HEK293 (cell line): ENCODE data around the gene DCPS.
A peak's percentile ranks its signal among the peaks of the same experiment; 100 is the strongest.
"Not testable (repeated sequence)": the region's sequence is repeated elsewhere in the genome, so short reads cannot be mapped to it uniquely, and the experiment has no call there.

ENCODE experiments used
- CTCF ChIA-PET: fragments of 350-600 bp; formaldehyde crosslinking; extraction: SDS; loops from one replicate; lab custom pipeline; 2021; ENCODE audit warnings: antibody characterized with exemption; lab: Yijun Ruan, JAX
- POLR2A ChIA-PET: fragments of 300-600 bp; formaldehyde crosslinking; extraction: SDS; loops from one replicate; lab custom pipeline; 2020; ENCODE audit warnings: antibody characterized with exemption, inconsistent platforms; lab: Yijun Ruan, JAX
- H3K27ac ChIP-seq: fragments of 200-500 bp; sonication (Bioruptor generic); 2 replicates; pipeline ENCODE4 v1.5.1; 2014; ENCODE audit warnings: low read depth, low read length, control low read depth, inconsistent platforms; ENCODE audit errors: extremely low read depth
- H3K36me3 ChIP-seq, 2 experiments: fragments of 200-500 bp in 1 of 2; sonication (Bioruptor generic) in 1 of 2; 1 replicate in 1 of 2; 2 replicates in 1 of 2; pipeline ENCODE4 v1.5.1; 2014 to 2017; ENCODE audit warnings: inconsistent platforms in 2 of 2, low read length in 2 of 2; ENCODE audit not compliant: control insufficient read depth in 2 of 2, insufficient read depth in 1 of 2
- H3K4me1 ChIP-seq: fragments of 200-500 bp; sonication (Bioruptor generic); 2 replicates; pipeline ENCODE4 v1.5.1; 2014; ENCODE audit warnings: mild to moderate bottlenecking, low read length, inconsistent platforms; ENCODE audit not compliant: control insufficient read depth, insufficient read depth
- H3K4me3 ChIP-seq: 2 replicates; pipeline ENCODE4 v1.5.1; 2011; ENCODE audit warnings: low read depth, mild to moderate bottlenecking, control low read depth, low read length, moderate library complexity
- H3K9me3 ChIP-seq: fragments of 200-500 bp; sonication (Bioruptor generic); 2 replicates; pipeline ENCODE4 v1.5.1; 2014; ENCODE audit warnings: low read depth, low read length, inconsistent platforms; ENCODE audit not compliant: control insufficient read depth, insufficient read depth
- CTCF ChIP-seq: fragments of 450-650 bp; formaldehyde crosslinking; IDR thresholded peaks from 2 replicates; pipeline ENCODE4 v1.5.1; 2016; ENCODE audit warnings: missing biosample characterization, missing genetic modification characterization
- HOXD13 ChIP-seq: sonication (generic); formaldehyde crosslinking; IDR thresholded peaks from 2 replicates; pipeline ENCODE4 v1.8.0; 2022; ENCODE audit warnings: missing genetic modification reagents, borderline replicate concordance
- KLF10 ChIP-seq: fragments of 450-650 bp; IDR thresholded peaks from 2 replicates; pipeline ENCODE4 v1.5.1; 2018; ENCODE audit warnings: missing biosample characterization, mild to moderate bottlenecking, missing genetic modification characterization
- MZF1 ChIP-seq: fragments of 450-650 bp; formaldehyde crosslinking; IDR thresholded peaks from 2 replicates; pipeline ENCODE4 v1.5.1; 2017; ENCODE audit warnings: missing biosample characterization, missing genetic modification characterization, borderline replicate concordance
- PBX3 ChIP-seq: sonication (generic); formaldehyde crosslinking; IDR thresholded peaks from 2 replicates; pipeline ENCODE4 v1.8.1; 2022; ENCODE audit warnings: mild to moderate bottlenecking, moderate library complexity, missing genetic modification reagents
- RBAK ChIP-seq: fragments of 450-650 bp; formaldehyde crosslinking; IDR thresholded peaks from 2 replicates; pipeline ENCODE4 v1.5.1; 2016; ENCODE audit warnings: missing biosample characterization, missing genetic modification characterization
- TRIM28 ChIP-seq: IDR thresholded peaks from 2 replicates; pipeline ENCODE4 v1.6.1; 2011; ENCODE audit warnings: low read length, control low read depth, borderline replicate concordance
- ZNF132 ChIP-seq: fragments of 450-650 bp; formaldehyde crosslinking; IDR thresholded peaks from 2 replicates; pipeline ENCODE4 v1.5.1; 2017; ENCODE audit warnings: missing biosample characterization, missing genetic modification characterization, borderline replicate concordance
- ZNF2 ChIP-seq: fragments of 450-650 bp; formaldehyde crosslinking; IDR thresholded peaks from 2 replicates; pipeline ENCODE4 v1.5.1; 2016; ENCODE audit warnings: missing biosample characterization, missing genetic modification characterization
- ZNF280C ChIP-seq: fragments of 450-650 bp; formaldehyde crosslinking; IDR thresholded peaks from 2 replicates; pipeline ENCODE4 v1.5.1; 2016; ENCODE audit warnings: missing biosample characterization, missing genetic modification characterization
- ZNF324 ChIP-seq: fragments of 450-650 bp; formaldehyde crosslinking; IDR thresholded peaks from 2 replicates; pipeline ENCODE4 v1.5.1; 2016; ENCODE audit warnings: missing biosample characterization, missing genetic modification characterization
- ZNF350 ChIP-seq: fragments of 450-650 bp; formaldehyde crosslinking; IDR thresholded peaks from 2 replicates; pipeline ENCODE4 v1.5.0; 2017; ENCODE audit warnings: missing biosample characterization, mild to moderate bottlenecking, missing genetic modification characterization
- ZNF391 ChIP-seq: fragments of 450-650 bp; formaldehyde crosslinking; IDR thresholded peaks from 2 replicates; pipeline ENCODE4 v1.5.1; 2016; ENCODE audit warnings: low read depth, missing biosample characterization, missing genetic modification characterization, borderline replicate concordance
- ZNF530 ChIP-seq: fragments of 450-650 bp; formaldehyde crosslinking; IDR thresholded peaks from 2 replicates; pipeline ENCODE4 v1.5.1; 2016; ENCODE audit warnings: low read depth, missing biosample characterization, missing genetic modification characterization
- ZNF654 ChIP-seq: fragments of 450-650 bp; formaldehyde crosslinking; IDR thresholded peaks from 2 replicates; pipeline ENCODE4 v1.5.1; 2016; ENCODE audit warnings: low read depth, missing biosample characterization, missing genetic modification characterization
- ZNF843 ChIP-seq: fragments of 450-650 bp; formaldehyde crosslinking; IDR thresholded peaks from 2 replicates; pipeline ENCODE4 v1.5.1; 2016; ENCODE audit warnings: missing biosample characterization, missing genetic modification characterization
- ZSCAN23 ChIP-seq: fragments of 450-650 bp; formaldehyde crosslinking; IDR thresholded peaks from 2 replicates; pipeline ENCODE4 v1.5.1; 2016; ENCODE audit warnings: missing biosample characterization, missing genetic modification characterization

Gene DCPS

GRCh38 chr11:126308771-126309170 lies 4.9 kb downstream of the DCPS start:
- not testable (repeated sequence) for H3K36me3 ChIP-seq, H3K4me1 ChIP-seq, H3K27ac ChIP-seq, H3K4me3 ChIP-seq, H3K9me3 ChIP-seq
- CTCF ChIA-PET, result interaction anchor here (0.7 to 6.9 kb wide), 2 partner anchors 170 to 404 kb away, joined by 3 to 69 read pairs; no protein-coding TSS in a partner anchor
- POLR2A ChIA-PET, result interaction anchor here (0.7 kb wide), 1 partner anchor 60 kb away, joined by 9 read pairs; no protein-coding TSS in a partner anchor

GRCh38 chr11:126310200-126310991 lies 6.5 kb downstream of the DCPS start:
- POLR2A ChIA-PET, result no interaction called here
- TF ChIP-seq ZNF654, result peak; percentile 83
- TF ChIP-seq CTCF (tag by site-specific recombination), result peak; percentile 49; the same call in 1 of the 2 replicates
- no peak for TF ChIP-seq ZNF2 (tag by site-specific recombination)
- H3K4me1 ChIP-seq, result no peaks in the 10 kb centered on the region
- no peaks in the 10 kb centered on the region for H3K9me3 ChIP-seq
- CTCF ChIA-PET, result interaction anchor here (0.5 to 6.9 kb wide), 38 partner anchors 9 to 836 kb away, joined by 3 to 69 read pairs (median 4); no protein-coding TSS in a partner anchor
- no peak overlapping the region for H3K4me3 ChIP-seq
- no peak overlapping the region for H3K27ac ChIP-seq
- H3K36me3 ChIP-seq, result peaks cover 0 to 3% of the 10 kb centered on the region in 2 experiments; a peak in 1 of 3 replicates

- ChIA-PET POLR2A (no interaction called here), CTCF (interaction anchor here (0.5 to 6.9 kb wide), 37 partner anchors 8 to 1837 kb away, joined by 3 to 69 read pairs (median 4); no protein-coding TSS in a partner anchor)
- no peaks in the 10 kb centered on the region for H3K9me3 ChIP-seq
- H3K27ac ChIP-seq, result no peak overlapping the region
- no peak overlapping the region for H3K4me3 ChIP-seq
- peaks cover 0 to 3% of the 10 kb centered on the region in 2 experiments; a peak in 1 of 3 replicates for H3K36me3 ChIP-seq
- no peak for TF ChIP-seq PBX3 (CRISPR knock-in tag)
- no peaks in the 10 kb centered on the region for H3K4me1 ChIP-seq
These were observed 7.1 kb downstream of the DCPS start for GRCh38 chr11:126310992-126311310.

- no peak overlapping the region for H3K27ac ChIP-seq
- H3K36me3 ChIP-seq, result peaks cover 0 to 3% of the 10 kb centered on the region in 2 experiments; a peak in 1 of 3 replicates
- H3K4me1 ChIP-seq, result no peaks in the 10 kb centered on the region
- no peak overlapping the region for H3K4me3 ChIP-seq
- CTCF ChIA-PET, result interaction anchor here (0.6 to 6.9 kb wide), 24 partner anchors 7 to 1838 kb away, joined by 3 to 69 read pairs (median 4); no protein-coding TSS in a partner anchor
- H3K9me3 ChIP-seq, result no peaks in the 10 kb centered on the region
- no peak for TF ChIP-seq ZNF843 (tag by site-specific recombination)
- no peak for TF ChIP-seq ZNF350
- TF ChIP-seq RBAK (tag by site-specific recombination), result no peak
- no peak for TF ChIP-seq ZNF280C
- no peak for TF ChIP-seq ZNF530 (tag by site-specific recombination)
- no peak for TF ChIP-seq ZSCAN23 (tag by site-specific recombination)
- no peak for TF ChIP-seq ZNF324
- TF ChIP-seq KLF10 (tag by site-specific recombination), result no peak
- no peak for TF ChIP-seq TRIM28
- no peak for TF ChIP-seq HOXD13 (CRISPR knock-in tag)
- TF ChIP-seq ZNF391, result no peak
- TF ChIP-seq MZF1 (tag by site-specific recombination), result no peak
- TF ChIP-seq ZNF132, result no peak
- POLR2A ChIA-PET, result no interaction called here
These were observed 7.8 kb downstream of the DCPS start for GRCh38 chr11:126311401-126312291.
